ENCODE measurements around the gene SLC29A4.

GRCh38 chr7:5243261-5243660 lies 39.5 kb upstream of the SLC29A4 start:
- TF ChIP-seq, protein P1, sequence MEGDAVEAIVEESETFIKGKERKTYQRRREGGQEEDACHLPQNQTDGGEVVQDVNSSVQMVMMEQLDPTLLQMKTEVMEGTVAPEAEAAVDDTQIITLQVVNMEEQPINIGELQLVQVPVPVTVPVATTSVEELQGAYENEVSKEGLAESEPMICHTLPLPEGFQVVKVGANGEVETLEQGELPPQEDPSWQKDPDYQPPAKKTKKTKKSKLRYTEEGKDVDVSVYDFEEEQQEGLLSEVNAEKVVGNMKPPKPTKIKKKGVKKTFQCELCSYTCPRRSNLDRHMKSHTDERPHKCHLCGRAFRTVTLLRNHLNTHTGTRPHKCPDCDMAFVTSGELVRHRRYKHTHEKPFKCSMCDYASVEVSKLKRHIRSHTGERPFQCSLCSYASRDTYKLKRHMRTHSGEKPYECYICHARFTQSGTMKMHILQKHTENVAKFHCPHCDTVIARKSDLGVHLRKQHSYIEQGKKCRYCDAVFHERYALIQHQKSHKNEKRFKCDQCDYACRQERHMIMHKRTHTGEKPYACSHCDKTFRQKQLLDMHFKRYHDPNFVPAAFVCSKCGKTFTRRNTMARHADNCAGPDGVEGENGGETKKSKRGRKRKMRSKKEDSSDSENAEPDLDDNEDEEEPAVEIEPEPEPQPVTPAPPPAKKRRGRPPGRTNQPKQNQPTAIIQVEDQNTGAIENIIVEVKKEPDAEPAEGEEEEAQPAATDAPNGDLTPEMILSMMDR (IDR thresholded peaks at IDR 0.05) = no peak
- no peak for TF ChIP-seq ZFX (IDR thresholded peaks at IDR 0.05; ENCODE audit: borderline replicate concordance)
